Activated CD4-positive, alpha-beta T cell treated with anti-CD3 and anti-CD28 coated beads, Interleukin-2, amount 10 ng/mL, durations not matched to agents 7 days and 5 days (primary cell): ENCODE data around the gene KIF7. TPM values are rescaled to one million over a fixed set of nuclear protein-coding genes. Genes with fewer than 3 reads are reported as not detected.

Experiments
- total RNA-seq, 2 experiments: library from RNA; stranded (reverse); gene quantifications; one replicate each; pipeline ENCODE4 v1.2.3, GENCODE V29; 2021

Gene KIF7
- total RNA-seq, 2 experiments from 2014 or later: 0.65 to 0.67 TPM

Other genes starting within 250 kb of the KIF7 start
- gene RHCG, start 158.9 kb downstream of the KIF7 start, total RNA-seq: not detected
- 10 to 100 TPM; 28.8 to 29.8 TPM for gene TICRR, start 80.0 kb downstream of the KIF7 start, total RNA-seq
- under 1 TPM in 1 of 2 experiments, not detected in 1; 0.07 TPM for gene PLIN1, start 23.9 kb upstream of the KIF7 start, total RNA-seq
- 1 to 10 TPM; 1.7 to 2.8 TPM for gene PEX11A, start 35.3 kb upstream of the KIF7 start, total RNA-seq
- gene WDR93, start 35.3 kb upstream of the KIF7 start, total RNA-seq: not detected
- 1 to 10 TPM; 1.1 to 1.6 TPM for gene MESP1, start 95.8 kb upstream of the KIF7 start, total RNA-seq
- gene MESP2, start 120.9 kb upstream of the KIF7 start, total RNA-seq: not detected
- 1 to 10 TPM; 1.4 to 2.0 TPM for gene ANPEP, start 159.4 kb upstream of the KIF7 start, total RNA-seq
- 10 to 100 TPM; 25.3 to 28.1 TPM for gene AP3S2, start 238.5 kb upstream of the KIF7 start, total RNA-seq